Stimulated activated CD4-positive, alpha-beta T cell treated with anti-CD3 and anti-CD28 coated beads, TNF-alpha, amount 100 ng/mL, for 24 hours (primary cell): Measurements from ENCODE around the gene DYSF.

ENCODE experiments used
- DNase-seq, 3 experiments: peaks; one replicate each; pipeline ENCODE4 v3.0.0-alpha.2; 2020; ENCODE audit warnings: low read depth in 3 of 3

The DYSF gene

DNA sequence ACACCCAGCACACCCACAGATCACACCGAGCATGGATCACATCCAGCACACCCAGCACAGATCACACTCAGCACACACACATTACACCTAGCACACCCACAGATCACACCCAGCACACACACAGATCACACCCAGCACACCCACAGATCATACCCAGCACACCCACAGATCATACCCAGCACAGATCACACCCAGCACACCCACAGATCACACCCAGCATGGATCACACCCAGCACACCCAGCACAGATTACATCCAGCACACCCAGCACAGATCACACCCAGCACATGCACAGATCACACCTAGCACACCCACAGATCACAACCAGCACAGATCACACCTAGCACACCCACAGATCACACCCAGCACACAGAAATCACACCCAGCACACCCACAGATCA is 118.6 kb downstream of the DYSF start:
- no peak for DNase-seq

DNA sequence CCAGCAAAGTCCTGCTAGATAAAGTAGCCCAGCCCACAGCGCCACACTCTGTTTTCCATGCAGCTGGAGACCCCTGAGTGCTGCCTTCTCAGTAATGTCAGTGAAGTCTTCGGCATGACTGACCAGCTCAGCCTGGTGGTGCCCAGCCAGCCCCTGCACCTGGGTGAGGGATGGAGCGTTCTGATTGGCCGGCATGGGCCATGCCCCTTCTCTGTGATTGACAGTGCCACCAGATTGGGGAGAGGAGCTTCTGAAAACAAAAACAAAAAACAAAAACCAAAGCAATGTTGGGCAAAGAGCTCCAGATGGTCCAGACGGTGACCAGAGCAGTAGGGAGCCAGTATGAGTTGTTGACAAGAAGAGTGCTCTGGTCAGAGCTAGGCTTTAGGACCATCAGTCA is 122.6 kb downstream of the DYSF start:
- DNase-seq = no peak

DNA sequence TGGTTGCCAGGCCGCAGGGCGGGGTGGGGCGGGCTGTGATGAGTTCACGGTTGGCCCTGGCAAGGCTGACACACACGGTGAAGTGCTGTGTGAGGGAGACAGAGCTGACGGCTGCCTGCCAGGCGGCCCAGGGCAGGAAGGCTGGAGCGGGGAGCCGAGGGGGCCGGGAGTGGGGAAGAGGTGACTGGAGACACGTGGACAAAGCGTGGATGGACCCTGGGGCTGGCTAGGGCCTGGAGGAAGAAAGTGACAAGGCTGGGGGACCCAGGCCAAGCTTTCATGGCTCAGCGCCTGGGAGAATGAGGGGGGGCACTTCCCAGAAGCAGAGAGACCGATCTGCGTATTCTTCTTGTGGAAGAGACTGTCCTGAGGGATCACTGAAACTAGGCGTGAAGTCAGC is 123.2 kb downstream of the DYSF start:
- no peak for DNase-seq

DNA sequence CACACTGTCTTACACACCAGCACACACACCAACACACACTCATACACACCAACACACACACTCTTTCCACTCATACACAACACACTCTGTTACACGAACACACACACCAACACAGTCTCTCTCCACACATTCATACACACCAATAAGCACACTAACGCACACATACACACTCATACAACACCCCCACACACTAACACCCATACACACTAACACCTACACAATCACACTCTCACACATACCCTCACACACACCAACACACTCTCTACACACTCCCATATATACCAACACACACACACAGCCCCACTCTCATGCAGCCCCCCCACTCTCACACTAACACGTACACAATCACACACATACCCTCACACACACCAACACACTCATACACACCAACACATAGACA is 123.8 kb downstream of the DYSF start:
- DNase-seq = no peak

DNA sequence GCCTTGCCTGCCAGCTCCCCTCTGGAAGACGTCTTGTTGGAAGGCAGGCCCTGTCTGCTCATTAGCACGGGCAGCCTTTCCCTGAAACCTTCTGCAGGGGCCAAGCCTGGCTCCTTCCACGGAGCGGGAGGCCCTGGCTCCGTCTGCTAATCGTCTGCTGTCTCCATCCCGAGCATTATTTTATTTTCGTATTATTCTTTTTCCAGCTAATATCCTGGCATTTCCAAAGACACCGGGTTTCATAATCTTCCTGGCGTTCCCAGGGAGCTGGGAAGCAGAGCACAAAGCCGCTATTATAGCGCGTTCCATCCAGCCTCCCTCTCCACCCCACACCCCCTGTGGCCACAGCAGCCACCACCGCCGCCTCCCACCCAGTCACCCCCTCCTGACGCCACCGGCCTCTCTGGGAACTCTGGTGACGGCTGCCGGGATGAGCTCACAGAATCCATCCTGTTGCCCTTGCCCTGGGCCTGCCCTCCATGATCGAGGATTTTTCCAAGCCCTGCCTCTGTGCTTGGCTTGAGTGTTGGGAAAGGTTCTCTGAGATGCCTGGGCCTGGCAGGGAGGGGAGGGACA is 125.5 kb downstream of the DYSF start:
- DNase-seq = no peak

DNA sequence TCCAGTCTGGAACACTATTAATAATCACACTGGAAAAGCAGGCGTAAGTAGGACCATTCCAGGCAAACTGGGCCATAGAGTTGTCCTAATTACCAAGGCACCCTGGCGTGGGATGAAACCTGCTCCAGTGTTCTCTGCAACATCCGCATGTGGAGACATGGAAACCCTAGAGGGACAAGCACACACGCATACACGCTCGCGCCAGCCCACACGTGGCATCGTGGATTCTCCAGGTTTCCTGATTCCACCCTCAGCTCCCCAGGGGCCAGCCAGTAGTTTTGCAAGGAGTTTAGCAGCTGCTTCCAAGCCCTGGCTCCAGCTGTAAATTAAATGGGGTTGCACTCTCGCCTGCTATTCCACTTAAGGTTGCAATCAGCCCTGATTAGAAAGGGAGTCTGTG is 127.7 kb downstream of the DYSF start:
- no peak for DNase-seq

DNA sequence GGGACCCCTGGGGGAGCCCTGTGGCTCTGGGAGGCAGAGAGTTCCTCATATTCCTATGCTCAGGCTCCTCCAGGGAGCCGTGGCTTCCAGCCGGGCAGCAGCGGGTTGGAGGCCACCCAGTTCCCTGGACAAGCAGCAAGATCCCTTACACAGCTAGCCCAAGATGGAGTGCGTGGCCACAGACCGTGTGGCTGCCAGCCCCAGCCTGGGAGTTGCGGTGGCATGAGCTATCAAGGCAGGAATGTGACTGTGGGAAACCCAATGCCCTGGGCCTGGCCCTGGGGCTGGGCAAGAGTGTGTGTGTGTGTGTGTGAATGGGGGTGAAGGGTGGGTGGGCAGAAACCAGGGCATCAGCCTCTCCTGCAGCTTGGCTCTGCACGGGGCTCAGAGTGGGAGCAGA is 130.5 kb downstream of the DYSF start:
- DNase-seq = no peak

DNA sequence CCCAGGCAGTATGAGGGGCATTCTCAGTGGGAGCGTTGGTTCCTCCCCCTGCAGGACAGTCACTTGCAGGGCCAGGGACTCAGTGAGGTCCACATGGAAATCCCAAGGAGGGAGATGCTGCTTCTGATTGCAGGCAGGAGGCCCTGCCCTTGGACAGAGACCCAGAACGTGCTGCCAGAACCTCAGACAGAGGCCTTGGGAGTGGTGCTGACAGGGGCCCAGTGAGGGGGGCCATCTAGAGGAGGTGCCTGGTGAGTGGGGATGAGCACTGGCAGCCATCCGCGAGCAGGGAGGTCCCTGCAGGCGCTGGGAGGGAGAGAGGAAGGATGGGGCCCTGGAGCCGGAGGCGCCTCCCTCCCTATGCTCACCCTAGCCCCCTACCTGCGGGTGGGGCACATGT is 133.1 kb downstream of the DYSF start:
- no peak for DNase-seq

DNA sequence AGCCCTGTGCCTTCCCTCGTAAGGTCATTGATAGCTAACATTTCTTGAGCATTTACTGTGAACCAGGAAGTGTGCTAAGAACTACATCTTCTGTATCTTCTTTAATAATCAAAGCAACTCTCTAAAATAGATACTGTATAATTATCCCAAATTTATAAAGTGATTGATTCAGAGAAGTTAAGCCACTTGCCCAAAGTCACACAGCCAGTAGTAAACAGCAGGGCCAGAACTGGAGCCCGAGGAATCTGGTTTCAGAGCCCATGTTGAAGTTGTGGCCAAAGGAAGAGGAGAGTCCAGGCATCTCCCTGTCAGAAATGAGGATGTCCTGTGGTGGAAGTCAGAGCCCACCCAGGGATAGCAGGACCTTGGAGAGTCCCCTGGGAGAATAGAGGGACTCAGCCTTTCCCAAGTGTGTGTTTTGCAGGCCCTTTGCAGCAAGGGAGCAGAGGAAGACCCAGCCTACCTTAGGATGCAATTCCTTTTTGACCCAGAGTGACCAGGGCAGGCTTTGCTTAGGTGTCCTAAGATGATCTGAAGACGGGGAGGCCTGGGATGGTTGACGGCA is 134.2 kb downstream of the DYSF start:
- DNase-seq = no peak

DNA sequence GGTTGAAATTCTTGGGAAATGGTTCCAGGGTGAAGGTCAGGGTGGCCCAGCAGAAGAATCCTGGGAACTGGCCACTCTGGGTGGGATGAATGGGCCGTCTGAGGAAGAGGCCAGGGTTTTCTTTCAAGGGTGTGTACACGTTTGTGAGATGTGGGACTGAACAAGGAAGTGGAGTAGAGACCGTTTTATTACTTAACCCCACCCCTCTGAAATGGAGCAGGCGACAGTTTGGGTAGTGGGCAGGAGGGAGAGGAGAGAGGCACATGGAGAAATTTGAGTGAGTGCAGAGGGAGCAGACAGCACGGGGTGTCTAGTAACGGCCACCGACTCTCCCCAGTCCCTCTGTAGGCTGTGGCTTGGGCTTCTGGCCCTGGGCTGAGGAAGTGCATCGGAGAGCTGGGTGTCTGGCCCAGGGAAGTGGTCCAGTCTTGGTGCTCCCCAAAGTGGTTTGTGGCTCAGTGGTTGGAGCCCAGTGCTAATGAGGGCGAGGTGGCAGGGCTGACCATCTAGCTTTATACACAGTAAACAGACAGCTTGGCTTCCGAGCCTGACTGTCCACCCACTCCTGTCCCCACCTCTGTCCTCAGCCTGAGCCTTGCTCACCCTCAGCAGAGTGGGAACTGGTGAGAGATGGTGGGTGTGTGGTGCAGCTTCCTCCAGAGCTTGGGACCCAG is 135.3 kb downstream of the DYSF start:
- no peak for DNase-seq

DNA sequence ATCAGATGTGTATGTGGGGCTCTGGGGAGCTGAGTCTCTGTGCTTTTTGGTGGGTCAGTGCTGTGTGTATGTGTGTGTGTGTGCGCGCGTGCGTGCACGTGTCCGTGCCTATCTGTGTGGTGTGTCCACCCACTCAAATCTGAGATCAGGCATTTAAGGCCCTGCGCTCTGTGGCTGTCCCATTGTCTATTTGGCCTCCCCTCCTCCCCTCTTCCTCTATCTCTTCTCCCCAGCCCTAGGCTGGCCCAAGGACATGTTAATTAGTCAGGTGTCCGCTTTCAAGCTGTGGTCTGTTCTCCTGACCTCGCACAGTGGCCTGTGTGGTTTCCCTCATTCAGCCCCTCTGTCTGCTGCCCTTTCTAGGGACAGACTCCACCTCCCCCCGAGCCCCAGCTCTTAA is 136.4 kb downstream of the DYSF start:
- DNase-seq = no peak

DNA sequence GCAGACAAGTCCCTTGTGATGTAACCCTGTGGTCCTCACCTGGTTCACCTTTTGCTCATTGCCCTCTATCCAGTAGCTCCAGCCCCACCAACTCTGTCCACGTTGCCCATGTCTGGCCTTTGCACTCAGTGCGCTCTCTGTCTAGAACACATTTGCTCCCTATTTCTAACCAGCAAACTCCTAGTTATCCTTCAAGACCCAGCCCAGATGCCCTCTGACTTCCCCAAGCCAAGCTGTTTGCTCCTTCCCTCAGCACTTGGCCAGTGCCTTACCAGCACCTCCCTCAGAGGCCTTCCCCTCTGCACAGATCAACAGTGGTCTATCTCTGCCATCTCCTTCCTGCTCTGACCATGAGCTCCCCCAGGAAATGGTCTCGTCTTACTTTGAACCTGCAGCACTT is 137.7 kb downstream of the DYSF start:
- no peak for DNase-seq

DNA sequence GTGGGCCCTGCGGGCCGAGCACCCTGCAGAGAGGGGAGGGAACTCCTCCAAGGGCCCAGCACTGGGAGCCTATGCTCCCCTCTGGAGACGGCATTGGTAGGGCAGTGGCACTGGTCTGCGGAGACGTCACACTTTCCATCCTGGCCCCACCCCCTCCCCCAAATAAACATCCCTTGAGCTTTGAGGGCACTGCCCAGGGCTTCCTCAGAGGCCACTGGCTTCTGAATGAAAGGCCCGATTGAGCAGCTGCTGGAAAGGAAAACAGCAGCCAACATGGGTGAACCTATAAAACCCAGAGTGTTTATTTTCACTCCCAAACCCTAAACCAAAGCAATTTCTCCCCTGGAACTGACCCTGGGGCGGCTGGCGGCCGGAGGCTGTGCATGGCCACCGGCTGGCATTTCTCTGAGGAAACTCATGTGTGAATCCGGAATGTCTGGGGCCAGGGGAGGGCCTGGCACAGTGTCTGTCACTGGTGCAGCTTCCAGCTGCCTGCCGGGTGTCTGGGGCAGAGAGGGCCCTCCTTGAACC is 138.9 kb downstream of the DYSF start:
- no peak for DNase-seq

DNA sequence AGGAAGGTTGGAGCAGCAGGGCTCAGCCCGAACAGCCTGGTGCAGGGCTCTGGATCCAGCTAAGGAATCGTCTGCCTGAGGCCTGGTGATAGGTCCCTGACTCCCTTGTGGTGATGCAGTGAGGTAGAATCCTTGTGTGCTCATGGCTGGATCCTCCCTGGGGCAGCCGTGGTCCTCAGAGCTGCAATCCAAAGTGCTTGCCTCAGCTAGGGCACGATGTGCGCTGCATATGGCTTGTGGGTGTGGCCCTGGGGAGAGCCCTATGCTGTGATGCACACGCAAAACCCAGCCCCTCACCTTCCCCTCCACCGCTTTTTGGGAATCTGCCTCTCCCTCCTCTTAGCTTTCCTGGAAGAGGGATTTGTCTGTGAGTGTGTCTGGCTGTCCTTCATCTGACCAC is 142.2 kb downstream of the DYSF start:
- DNase-seq = no peak

DNA sequence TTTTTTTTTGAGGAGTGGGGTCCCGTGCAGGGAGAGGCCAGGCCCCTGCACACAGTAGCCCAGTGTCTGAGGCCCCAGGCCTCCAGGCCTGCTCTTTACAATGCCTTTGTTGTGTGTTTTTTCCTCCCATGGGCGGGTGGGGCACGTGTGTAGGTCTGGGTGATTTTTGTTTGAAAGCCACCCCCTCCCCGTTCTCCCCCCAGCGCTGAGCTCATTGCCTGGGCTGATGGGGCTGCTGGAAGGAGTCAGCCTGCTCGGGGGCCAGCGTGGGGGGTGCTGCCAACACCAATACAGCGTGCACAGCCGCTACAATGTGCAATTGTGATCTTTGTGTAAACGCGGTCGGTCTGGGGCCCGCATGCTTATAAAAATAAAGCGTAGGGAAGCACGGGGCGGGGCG is 142.7 kb downstream of the DYSF start:
- no peak for DNase-seq

DNA sequence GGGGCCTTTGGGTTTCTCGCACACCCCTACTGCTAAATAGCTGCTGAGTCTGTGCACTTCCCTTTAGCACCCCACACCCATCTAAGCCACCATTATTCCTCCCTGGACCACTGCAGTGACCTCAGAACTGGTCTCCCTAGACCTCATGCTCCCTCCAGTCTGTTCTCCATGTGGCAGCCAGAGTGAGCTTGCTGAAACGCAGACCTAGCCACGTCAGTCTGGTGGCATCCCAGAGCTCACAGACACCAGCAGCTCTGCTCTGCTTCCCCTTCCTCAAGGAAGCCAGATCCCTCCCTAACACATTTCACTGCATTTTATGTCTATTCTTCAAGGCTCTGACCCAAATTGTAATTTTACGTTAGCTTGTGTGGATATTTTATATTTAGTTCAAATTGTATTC is 144.4 kb downstream of the DYSF start:
- no peak for DNase-seq

DNA sequence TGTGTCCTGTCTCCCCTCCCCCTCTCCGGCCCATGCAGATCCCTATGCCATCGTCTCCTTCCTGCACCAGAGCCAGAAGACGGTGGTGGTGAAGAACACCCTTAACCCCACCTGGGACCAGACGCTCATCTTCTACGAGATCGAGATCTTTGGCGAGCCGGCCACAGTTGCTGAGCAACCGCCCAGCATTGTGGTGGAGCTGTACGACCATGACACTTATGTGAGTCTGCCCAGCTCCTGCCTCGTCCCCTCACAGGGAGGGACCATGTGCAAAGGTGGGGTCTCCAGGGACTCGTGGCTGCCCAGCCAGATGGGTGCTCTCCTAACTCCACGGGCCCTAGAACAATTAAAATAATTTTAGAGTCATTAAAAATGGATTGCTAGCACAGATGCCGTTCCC is 145.2 kb downstream of the DYSF start:
- no peak for DNase-seq

DNA sequence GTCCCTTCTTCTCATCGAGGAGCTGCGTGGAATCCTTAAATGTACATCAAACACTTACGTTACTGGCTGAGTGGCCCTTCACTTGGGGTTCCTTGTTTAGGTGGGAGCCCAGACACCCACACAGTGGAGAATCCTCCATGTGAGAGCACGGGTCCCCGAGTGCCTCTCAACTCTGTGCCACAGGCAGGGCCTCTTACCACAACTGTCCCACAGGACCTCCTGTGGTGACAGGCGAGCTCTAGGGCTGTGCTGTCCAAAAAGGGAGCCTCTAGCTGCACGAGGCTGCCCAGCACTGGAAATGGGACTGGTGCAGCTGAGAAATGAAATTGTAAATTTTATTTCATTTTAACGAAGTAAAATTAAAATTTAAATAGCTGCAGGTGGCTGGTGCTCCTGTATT is 145.7 kb downstream of the DYSF start:
- no peak for DNase-seq

DNA sequence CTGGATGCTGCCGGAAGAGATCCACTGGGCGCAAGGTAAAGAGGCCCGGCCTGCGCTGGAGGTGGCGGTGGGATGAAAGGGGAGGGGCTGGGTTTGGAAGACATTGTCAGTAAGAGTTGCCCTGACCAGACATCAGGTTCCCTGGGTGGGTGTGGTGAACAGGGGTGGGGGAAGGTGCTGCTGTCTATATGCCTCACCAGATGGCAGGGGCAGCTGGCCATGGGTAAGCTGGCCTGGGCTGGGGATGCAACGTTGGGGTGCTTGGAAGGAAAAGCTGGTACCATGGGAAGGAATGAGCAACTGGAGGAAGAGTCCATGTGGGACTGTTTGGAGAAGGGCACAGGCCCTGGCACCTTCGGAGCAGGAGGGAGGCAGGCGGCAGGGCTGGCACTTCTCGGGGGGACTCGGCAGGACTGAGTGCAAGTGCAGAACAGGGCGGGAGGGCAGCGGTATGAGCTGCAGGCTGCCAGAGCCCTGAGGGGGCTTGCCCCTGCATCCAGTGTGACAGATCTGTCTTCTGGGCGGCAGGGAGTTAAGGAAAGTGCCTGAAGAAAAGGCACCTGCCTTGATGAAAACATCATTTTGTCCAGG is 146.4 kb downstream of the DYSF start:
- DNase-seq = no peak

DNA sequence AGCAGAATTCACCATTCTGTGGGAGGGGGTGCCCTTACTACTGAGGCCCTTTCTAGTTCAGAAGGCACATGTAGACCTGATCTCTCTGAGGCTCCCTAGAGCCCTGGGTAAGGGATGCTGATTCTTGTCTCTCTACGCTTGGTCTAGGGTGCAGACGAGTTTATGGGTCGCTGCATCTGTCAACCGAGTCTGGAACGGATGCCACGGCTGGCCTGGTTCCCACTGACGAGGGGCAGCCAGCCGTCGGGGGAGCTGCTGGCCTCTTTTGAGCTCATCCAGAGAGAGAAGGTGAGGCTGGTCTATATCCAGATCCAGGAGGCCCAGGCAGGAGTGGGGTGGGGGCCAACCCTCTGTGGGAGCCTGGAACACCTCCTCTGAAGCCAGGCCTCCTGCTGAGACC is 147.2 kb downstream of the DYSF start:
- no peak for DNase-seq

DNA sequence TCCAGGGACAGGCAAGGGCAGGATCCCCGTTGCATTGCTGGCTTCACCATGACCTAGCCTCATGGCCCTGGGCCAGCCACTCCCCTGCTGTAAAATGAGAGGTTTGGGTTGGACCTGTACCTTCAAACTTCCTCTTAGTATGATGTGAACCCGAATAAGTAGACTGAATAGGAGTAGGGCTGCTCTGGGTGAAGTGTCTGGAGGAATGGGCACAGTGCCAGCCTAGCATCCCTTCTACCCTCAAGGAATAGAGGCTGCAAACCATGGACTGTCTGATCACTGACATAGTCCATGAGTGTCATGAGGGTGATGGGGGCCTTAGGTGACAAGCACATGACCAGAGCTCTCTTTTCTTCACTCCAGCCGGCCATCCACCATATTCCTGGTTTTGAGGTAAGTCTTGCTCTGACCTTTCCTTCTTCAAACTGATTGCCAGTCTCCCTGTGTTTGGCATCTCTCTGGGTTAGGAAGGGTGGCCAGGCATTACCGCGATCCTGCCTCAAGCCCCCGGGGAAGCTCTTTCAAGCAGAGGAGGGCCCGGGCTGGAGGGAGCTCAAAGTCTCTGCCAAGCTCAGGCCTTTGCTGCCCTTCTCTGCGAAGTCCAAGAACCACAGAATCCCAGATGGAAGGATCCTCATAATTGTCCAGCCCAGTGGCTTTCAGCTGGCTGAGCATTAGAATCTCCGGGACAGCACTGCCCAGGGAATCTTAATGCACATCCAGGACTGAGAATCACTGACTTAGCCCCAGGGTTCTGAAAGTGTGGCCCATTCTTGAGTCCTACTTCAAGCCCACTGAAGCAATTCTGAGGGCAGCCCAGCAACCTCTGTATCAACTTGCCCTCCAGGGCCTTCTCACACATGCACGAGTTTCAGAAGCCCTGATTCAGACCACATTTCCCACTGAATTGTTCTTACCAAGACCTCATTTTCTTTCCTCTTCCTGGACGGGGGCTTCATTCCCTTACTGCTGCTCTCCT is 148.1 kb downstream of the DYSF start:
- DNase-seq = no peak

DNA sequence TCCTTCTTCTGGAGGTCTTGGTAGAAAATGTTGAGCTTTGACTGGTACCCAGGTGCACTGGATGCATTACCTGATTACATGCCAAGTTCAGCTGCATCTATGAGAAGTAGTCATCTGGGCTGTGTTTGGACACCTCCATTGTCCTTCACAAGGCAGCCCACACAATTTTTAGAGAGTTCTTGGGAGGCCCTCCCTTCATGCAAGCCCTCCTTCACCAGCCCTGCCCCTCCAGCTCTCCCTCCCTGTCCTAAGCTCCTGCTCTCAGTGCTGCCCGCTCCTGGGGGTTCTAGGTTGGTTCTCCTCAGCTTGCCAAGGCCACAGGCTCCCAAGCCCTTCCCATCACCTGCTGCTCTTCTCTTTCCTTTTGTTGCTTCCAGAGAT is 148.7 kb downstream of the DYSF start:
- no peak for DNase-seq
